HG03280 (cell line): ENCODE data around the gene CCDC192.
"Not testable (repeated sequence)": the region's sequence is repeated elsewhere in the genome, so short reads cannot be mapped to it uniquely, and the experiment has no call there.

ENCODE experiments used
- ATAC-seq: cut with Tn5 transposase; IDR thresholded peaks from one replicate; pipeline ENCODE4 v1.9.1; 2021; ENCODE audit warnings: mild to moderate bottlenecking, moderate library complexity; ENCODE audit not compliant: unreplicated experiment

The CCDC192 gene

GRCh38 chr5:127697894-127698600 is 5.1 kb upstream of the CCDC192 start:
- ATAC-seq: no peak

- ATAC-seq: no peak
Measured at GRCh38 chr5:127699416-127699815, 3.8 kb upstream of the CCDC192 start.

GRCh38 chr5:127700237-127700766 is 2.9 kb upstream of the CCDC192 start:
- no peak for ATAC-seq

GRCh38 chr5:127702434-127702833 is 757 bp upstream of the CCDC192 start:
- ATAC-seq: no peak

GRCh38 chr5:127705120-127705892 is 2.1 kb downstream of the CCDC192 start:
- ATAC-seq: no peak

- no peak for ATAC-seq
Measured at GRCh38 chr5:127706691-127707090, 3.5 kb downstream of the CCDC192 start.

GRCh38 chr5:127707209-127707608 is 4.0 kb downstream of the CCDC192 start:
- no peak for ATAC-seq

GRCh38 chr5:127713083-127713482 is 9.9 kb downstream of the CCDC192 start:
- ATAC-seq: not testable (repeated sequence)

GRCh38 chr5:127718181-127718580 is 15.0 kb downstream of the CCDC192 start:
- no peak for ATAC-seq

- no peak for ATAC-seq
Measured at GRCh38 chr5:127723571-127723970, 20.4 kb downstream of the CCDC192 start.

GRCh38 chr5:127725673-127726072 is 22.5 kb downstream of the CCDC192 start:
- no peak for ATAC-seq

GRCh38 chr5:127732963-127733362 is 29.8 kb downstream of the CCDC192 start:
- no peak for ATAC-seq

- ATAC-seq: not testable (repeated sequence)
Measured at GRCh38 chr5:127739348-127739747, 36.2 kb downstream of the CCDC192 start.

- no peak for ATAC-seq
Measured at GRCh38 chr5:127739807-127740384, 36.7 kb downstream of the CCDC192 start.

- no peak for ATAC-seq
Measured at GRCh38 chr5:127741412-127741811, 38.2 kb downstream of the CCDC192 start.

GRCh38 chr5:127744241-127744640 is 41.0 kb downstream of the CCDC192 start:
- no peak for ATAC-seq

- ATAC-seq: no peak
Measured at GRCh38 chr5:127746756-127747155, 43.6 kb downstream of the CCDC192 start.

- not testable (repeated sequence) for ATAC-seq
Measured at GRCh38 chr5:127752503-127753265, 49.5 kb downstream of the CCDC192 start.

- no peak for ATAC-seq
Measured at GRCh38 chr5:127754259-127754658, 51.1 kb downstream of the CCDC192 start.

GRCh38 chr5:127754706-127755105 is 51.5 kb downstream of the CCDC192 start:
- ATAC-seq: no peak

GRCh38 chr5:127757576-127757975 is 54.4 kb downstream of the CCDC192 start:
- ATAC-seq: no peak
